ENCODE measurements around the gene CHRND.

The CHRND gene

DNA sequence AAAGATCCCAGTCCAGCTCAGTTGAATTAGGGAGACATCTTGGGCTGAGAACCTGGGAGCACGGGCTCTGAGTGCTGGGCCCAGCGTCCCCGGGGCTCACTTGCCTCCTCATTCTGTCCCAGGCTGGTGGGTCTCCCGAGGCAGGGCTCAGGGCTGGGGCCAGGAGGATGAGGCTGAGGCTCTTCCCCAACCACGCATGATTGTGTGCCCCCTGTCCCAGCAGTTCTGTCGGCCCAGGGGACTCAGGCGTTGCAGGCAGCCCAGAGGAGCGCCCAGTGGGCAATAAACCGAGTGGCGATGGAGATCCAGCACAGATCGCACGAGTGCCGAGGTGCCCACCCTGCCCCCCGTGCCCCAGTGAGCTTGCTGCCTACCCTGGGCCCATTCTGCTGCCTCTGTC, 4.9 kb upstream of the CHRND start:
- TF ChIP-seq, protein P1, sequence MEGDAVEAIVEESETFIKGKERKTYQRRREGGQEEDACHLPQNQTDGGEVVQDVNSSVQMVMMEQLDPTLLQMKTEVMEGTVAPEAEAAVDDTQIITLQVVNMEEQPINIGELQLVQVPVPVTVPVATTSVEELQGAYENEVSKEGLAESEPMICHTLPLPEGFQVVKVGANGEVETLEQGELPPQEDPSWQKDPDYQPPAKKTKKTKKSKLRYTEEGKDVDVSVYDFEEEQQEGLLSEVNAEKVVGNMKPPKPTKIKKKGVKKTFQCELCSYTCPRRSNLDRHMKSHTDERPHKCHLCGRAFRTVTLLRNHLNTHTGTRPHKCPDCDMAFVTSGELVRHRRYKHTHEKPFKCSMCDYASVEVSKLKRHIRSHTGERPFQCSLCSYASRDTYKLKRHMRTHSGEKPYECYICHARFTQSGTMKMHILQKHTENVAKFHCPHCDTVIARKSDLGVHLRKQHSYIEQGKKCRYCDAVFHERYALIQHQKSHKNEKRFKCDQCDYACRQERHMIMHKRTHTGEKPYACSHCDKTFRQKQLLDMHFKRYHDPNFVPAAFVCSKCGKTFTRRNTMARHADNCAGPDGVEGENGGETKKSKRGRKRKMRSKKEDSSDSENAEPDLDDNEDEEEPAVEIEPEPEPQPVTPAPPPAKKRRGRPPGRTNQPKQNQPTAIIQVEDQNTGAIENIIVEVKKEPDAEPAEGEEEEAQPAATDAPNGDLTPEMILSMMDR (IDR thresholded peaks at IDR 0.05) = no peak

DNA sequence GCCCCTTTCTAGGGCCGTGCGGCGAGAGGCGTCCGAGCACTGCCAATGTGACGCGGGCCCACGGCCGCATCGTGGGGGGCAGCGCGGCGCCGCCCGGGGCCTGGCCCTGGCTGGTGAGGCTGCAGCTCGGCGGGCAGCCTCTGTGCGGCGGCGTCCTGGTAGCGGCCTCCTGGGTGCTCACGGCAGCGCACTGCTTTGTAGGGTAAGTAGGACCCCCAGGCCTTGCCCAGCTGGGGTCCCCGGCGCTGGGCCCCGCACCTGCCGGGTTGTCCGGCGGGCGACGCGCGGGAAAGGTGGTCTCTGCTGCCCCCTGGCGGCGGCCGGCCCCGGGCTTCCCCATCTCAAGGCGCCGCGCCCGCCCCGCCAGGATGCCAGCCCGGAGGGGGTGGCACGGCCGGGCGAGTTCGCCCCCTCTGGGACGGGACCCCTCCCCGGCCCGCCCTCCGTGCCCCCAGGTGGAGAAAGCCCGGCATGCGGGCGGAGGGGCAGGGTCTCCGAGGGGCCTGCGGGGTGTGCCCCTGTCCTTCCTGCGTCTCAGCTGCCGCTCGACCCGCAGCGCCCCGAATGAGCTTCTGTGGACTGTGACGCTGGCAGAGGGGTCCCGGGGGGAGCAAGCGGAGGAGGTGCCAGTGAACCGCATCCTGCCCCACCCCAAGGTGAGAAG, 3.9 kb upstream of the CHRND start:
- TF ChIP-seq, protein P1 (IDR thresholded peaks at IDR 0.05) = peak; percentile 80

- TF ChIP-seq, protein P1 (IDR thresholded peaks at IDR 0.05) = no peak
These were observed 3.1 kb upstream of the CHRND start for GRCh38 chr2:232522623-232523401.

- TF ChIP-seq, protein P1 (IDR thresholded peaks at IDR 0.05) = no peak
These were observed 2.6 kb upstream of the CHRND start for GRCh38 chr2:232523402-232523681.

DNA sequence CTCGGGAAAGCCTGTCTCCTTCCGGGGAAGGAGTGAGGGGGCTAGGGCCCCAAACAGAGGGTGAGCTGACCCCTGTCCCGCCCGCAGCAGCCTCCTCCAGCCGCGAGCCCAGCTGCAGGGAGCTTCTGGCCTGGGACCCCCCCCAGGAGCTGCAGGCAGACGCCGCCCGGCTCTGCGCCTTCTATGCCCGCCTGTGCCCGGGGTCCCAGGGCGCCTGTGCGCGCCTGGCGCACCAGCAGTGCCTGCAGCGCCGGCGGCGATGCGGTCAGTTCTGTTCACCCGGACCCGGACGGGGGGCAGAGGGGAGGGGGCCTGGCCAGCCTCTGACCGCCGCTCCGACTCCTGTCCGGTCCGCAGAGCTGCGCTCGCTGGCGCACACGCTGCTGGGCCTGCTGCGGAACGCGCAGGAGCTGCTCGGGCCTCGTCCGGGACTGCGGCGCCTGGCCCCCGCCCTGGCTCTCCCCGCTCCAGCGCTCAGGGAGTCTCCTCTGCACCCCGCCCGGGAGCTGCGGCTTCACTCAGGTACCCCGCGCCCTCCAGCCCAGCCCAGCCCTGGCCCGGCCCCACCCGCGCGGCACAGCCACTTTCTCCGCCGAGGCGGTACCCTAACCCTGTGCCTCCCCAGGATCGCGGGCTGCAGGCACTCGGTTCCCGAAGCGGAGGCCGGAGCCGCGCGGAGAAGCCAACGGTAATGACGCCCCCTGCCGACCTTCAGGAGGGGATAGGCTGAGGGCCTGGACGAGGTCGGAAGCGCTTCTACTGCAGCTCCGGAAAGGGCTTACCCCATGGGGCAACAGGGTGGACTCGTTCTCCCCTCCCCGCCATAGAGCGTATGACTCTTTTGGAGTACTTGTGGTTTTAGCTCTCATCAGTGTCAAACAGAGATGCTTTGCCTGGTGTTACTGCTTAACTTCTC, 2.0 kb upstream of the CHRND start:
- TF ChIP-seq, protein P1 (IDR thresholded peaks at IDR 0.05) = peak; percentile 13; the same call in 1 of the 2 replicates

DNA sequence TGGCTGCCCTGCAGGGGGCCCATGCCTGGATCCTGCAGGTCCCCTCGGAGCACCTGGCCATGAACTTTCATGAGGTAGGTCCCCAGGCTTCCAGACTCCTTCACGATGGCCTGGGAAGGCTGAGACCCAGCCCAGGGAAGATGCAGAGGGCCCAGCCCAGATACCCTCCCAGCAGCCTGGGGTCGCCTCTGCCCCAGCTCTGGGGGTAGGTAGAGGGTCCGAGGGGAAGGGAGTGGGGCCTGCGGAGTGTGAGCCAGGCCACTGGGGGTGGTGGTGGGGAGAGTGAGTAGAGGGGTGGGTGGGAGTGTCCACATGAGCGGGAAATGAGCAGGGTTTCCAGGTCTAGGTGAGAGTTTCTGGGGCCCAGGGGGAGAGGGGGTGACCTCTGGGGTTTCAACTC, 1.2 kb upstream of the CHRND start:
- TF ChIP-seq, protein P1 (IDR thresholded peaks at IDR 0.05) = no peak

GRCh38 chr2:232525199-232525598, 761 bp upstream of the CHRND start:
- TF ChIP-seq, protein P1 (IDR thresholded peaks at IDR 0.05) = no peak

Measured in LNCAP (cell line).